Measurements from ENCODE around the gene RAD52.

RAD52 gene

DNA sequence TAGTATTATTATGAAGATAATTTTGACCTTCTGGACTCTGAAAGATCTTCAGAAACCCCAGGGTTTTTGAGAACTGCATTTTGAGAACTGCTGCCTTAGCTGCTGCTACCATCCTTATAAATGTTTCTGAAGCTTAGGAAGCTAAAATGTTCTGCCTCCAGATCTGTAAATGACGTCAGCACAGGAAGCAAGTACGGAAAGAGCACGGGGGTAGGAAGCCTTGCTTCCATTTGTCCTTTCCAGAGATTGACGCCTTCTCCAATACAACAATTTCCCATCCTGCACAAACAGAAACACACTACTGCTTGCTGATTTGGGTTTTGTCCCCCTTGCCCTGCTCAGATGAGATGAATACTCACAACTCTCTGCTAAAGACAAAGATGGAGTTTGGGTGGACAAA is 17.9 kb downstream of the RAD52 start:
- TF ChIP-seq, protein P1, sequence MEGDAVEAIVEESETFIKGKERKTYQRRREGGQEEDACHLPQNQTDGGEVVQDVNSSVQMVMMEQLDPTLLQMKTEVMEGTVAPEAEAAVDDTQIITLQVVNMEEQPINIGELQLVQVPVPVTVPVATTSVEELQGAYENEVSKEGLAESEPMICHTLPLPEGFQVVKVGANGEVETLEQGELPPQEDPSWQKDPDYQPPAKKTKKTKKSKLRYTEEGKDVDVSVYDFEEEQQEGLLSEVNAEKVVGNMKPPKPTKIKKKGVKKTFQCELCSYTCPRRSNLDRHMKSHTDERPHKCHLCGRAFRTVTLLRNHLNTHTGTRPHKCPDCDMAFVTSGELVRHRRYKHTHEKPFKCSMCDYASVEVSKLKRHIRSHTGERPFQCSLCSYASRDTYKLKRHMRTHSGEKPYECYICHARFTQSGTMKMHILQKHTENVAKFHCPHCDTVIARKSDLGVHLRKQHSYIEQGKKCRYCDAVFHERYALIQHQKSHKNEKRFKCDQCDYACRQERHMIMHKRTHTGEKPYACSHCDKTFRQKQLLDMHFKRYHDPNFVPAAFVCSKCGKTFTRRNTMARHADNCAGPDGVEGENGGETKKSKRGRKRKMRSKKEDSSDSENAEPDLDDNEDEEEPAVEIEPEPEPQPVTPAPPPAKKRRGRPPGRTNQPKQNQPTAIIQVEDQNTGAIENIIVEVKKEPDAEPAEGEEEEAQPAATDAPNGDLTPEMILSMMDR (IDR thresholded peaks at IDR 0.05; ENCODE audit: insufficient read depth, missing control alignments), result no peak
- FAIRE-seq, result no peak
- DNase-seq (ENCODE audit: insufficient read length, low spot score), result no peak

- FAIRE-seq (no peak), DNase-seq (ENCODE audit: insufficient read length, low spot score) (no peak)
- TF ChIP-seq, protein P1 (IDR thresholded peaks at IDR 0.05; ENCODE audit: insufficient read depth, missing control alignments), result no peak
Observed at GRCh38 chr12:931060-931459, 18.4 kb downstream of the RAD52 start.

DNA sequence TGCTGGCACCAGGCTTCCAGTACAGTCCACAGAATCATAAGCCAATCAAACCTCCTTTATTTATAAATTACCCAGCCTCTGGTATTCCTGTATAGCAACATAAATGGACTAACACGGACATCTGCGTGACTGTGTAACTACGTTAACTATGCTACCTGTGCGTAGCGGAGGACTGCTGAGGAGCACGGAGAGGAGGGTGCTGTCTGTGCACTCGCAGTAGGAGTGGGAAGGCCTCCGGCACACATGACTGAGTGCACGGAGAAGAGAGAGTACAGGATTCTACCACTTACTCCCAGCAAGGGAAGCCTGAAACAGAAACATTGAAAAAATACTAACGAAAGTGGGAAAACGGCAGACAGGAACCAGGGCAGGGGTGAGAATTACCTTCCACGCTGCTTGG is 22.9 kb downstream of the RAD52 start:
- TF ChIP-seq, protein P1 (IDR thresholded peaks at IDR 0.05; ENCODE audit: insufficient read depth, missing control alignments), result no peak
- DNase-seq (ENCODE audit: insufficient read length, low spot score) (no peak), FAIRE-seq (no peak)

DNA sequence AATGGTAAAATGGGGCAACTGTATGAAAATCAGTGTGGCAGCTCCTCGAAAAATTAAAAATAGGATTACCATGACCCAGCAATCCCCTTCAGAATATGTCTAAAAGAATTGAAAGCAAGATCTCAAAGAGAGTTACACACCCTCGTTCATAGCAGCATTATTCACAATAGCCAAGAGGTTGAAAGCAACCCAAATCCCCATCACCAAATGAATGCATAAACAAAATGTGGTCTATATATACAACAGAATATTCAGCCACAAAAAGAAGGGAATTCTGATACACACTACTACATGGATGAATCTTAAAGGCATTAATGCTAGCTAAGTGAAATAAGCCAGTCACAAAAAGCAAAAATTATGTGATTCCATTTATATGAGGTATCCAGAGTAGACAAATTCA is 27.2 kb downstream of the RAD52 start:
- no peak for DNase-seq (ENCODE audit: insufficient read length, low spot score)
- TF ChIP-seq, protein P1 (IDR thresholded peaks at IDR 0.05; ENCODE audit: insufficient read depth, missing control alignments), result no peak
- FAIRE-seq, result no peak

DNA sequence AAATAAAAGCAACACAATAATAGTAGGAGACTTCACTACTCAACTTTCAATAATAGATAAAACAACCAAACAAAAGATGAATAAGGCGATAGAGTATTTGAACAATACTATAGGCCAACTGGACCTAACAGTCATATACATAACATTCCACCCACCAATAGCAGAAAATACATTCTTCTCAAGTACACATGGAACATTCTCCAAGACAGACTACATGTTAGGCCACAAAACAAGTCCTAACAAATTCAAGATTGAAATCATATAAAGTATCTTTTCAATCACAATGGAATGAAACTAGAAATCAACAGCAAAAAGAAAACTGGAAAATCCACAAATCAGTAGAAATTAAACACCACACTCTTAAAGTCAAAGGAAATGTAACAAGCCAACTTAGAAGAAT is 28.8 kb downstream of the RAD52 start:
- DNase-seq (ENCODE audit: insufficient read length, low spot score) (no peak), FAIRE-seq (no peak)
- TF ChIP-seq, protein P1 (IDR thresholded peaks at IDR 0.05; ENCODE audit: insufficient read depth, missing control alignments), result no peak

- TF ChIP-seq, protein P1 (IDR thresholded peaks at IDR 0.05; ENCODE audit: insufficient read depth, missing control alignments), result no peak
- no peak for DNase-seq (ENCODE audit: insufficient read length, low spot score)
- no peak for FAIRE-seq
Observed at GRCh38 chr12:916712-917445, 32.6 kb downstream of the RAD52 start.

DNA sequence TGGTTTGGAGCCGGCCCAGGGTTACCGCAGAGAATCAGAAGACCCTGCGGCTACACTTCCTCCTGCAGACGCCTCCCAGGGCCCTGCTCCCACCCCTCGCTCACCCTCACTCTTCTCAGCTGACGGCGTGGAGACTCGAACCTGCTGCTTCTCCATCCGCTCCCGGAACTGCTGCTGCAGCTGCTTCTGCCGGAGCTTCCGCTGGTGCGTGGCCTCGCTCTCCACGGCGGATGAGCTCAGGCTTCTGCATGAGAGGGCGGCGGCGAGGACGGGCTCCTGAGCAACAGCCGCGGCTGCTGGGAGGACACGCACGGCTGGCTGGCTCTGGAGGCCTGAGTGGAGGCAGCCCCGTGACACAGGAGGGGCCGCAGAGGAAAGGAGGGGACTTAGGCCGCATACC is 33.3 kb downstream of the RAD52 start:
- TF ChIP-seq, protein P1 (IDR thresholded peaks at IDR 0.05; ENCODE audit: insufficient read depth, missing control alignments), result no peak
- FAIRE-seq (no peak), DNase-seq (ENCODE audit: insufficient read length, low spot score) (no peak)
